Stimulated activated naive CD8-positive, alpha-beta T cell treated with anti-CD3 and anti-CD28 coated beads, Interleukin-15, Interleukin-2, amounts not matched to agents 100 ng/mL and 50 ng/mL, for 24 hours (primary cell): ENCODE measurements around the gene PPFIBP1.
"Not testable (repeated sequence)": the region's sequence is repeated elsewhere in the genome, so short reads cannot be mapped to it uniquely, and the experiment has no call there.

ENCODE experiments used
- H3K27ac Mint-ChIP-seq: one replicate; pipeline ENCODE4 v1.8.0; 2021; ENCODE audit warnings: mild to moderate bottlenecking, mixed read lengths
- H3K27me3 Mint-ChIP-seq: one replicate; pipeline ENCODE4 v1.8.0; 2021; ENCODE audit warnings: mixed read lengths
- H3K36me3 Mint-ChIP-seq: one replicate; pipeline ENCODE4 v1.8.0; 2021; ENCODE audit warnings: low read depth, mixed read lengths
- H3K4me1 Mint-ChIP-seq: one replicate; pipeline ENCODE4 v1.8.0; 2021; ENCODE audit warnings: low read depth, mixed read lengths
- H3K4me3 Mint-ChIP-seq: one replicate; pipeline ENCODE4 v1.8.0; 2021; ENCODE audit warnings: mild to moderate bottlenecking, mixed read lengths
- H3K9me3 Mint-ChIP-seq: one replicate; pipeline ENCODE4 v1.8.0; 2021; ENCODE audit warnings: mixed read lengths

PPFIBP1 gene

DNA sequence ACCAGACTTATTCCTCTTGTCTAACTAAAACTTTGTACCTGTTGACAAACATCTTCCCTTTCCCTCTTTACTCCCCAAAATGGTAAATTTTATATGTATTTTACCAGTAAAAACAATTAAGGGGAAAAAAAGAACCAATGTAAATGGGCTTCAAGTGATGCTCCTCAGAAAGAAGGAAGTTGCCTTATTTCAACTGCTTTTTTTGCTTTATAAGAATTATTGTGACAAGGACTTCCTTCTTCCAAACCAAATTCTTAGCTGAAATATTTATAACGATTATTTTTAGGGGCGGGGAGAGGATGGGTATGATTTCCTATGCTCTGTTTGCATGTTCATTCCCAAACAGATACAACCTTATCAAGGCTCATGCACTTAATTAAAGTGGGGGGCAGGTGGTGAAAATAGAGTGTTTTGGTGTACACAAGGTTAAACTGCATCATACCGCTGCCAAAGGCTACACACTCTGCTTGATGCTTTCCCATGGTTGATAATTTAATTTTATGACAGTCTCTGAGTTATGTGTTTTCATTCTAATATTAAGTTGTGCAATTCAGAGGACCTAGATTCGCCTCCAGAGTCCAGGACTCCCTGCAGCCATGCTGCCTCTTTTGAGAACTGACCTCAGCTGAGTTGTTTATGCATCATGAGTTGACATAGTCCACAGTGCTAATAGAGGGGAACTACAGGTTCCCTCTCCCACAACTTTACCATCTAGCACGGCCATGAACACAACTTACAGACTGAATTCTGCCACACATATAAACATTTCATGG lies 77.2 kb downstream of the PPFIBP1 start:
- peaks cover 19% of the 10 kb centered on the region for H3K9me3 Mint-ChIP-seq
- H3K36me3 Mint-ChIP-seq, H3K27me3 Mint-ChIP-seq, H3K4me1 Mint-ChIP-seq, H3K27ac Mint-ChIP-seq, H3K4me3 Mint-ChIP-seq: not testable (repeated sequence)

DNA sequence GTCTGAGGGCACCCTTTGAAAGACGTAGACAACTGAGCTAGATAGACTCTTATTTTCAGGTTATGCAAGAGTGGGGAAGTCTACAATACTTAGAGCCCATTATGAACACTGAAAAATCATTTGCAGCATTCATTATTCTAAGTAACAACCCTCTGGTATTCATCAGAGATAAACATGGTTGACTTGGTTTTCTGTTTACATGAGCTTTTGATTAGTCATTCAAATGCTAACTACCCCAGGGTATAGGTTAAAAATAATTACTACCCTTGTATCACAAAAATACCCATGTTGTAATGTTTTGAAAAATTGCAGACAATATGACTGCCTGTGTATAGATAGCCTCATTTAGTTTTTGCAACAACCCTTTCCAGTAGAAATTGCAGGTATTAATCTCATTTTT lies 78.5 kb downstream of the PPFIBP1 start:
- H3K36me3 Mint-ChIP-seq: peaks cover 4% of the 10 kb centered on the region
- no peak overlapping the region for H3K4me3 Mint-ChIP-seq
- peaks cover 15% of the 10 kb centered on the region for H3K9me3 Mint-ChIP-seq
- H3K27ac Mint-ChIP-seq: no peak overlapping the region
- no peaks in the 10 kb centered on the region for H3K27me3 Mint-ChIP-seq
- no peaks in the 10 kb centered on the region for H3K4me1 Mint-ChIP-seq

DNA sequence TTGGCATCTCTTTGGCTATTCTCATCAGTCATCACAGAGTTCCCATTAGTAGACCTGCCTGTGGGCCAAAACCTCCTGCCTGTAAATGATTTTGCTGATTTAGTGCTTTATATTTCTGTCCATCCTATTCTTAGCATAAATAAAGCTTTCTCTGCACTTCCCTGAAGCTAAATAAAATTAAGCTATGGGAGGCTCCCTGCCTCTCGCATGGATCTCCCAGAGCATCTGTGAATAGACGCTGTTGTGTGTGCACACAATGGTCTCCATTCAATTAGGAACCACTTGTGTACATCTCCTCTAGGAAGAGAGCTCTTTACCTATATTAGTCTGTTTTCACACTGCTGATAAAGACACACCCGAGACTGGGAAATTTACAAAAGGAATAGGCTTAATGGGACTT lies 80.4 kb downstream of the PPFIBP1 start:
- Mint-ChIP-seq H3K4me3 (no peak overlapping the region), H3K4me1 (no peaks in the 10 kb centered on the region), H3K9me3 (peaks cover 11% of the 10 kb centered on the region), H3K27ac (no peak overlapping the region), H3K27me3 (no peaks in the 10 kb centered on the region), H3K36me3 (no peaks in the 10 kb centered on the region)

DNA sequence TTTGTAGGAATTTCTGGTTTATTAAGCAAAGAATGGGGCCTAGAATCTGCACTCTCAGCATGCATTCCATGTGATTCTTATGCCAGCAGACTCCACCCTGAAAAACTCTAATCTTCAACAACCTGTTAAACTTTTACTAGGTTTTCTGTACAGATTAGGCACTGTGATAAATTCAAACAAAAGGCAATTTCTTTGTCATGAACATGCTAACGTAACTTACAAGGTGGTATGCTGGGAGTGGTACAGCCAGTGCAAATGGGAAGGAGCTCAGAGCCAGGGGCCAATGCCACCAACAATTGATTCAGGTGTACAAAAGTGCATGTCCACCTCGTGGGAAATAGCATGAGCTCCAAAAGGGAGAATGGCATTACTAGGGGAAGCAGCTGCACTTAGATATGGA lies 83.0 kb downstream of the PPFIBP1 start:
- peaks cover 11% of the 10 kb centered on the region for H3K9me3 Mint-ChIP-seq
- H3K27me3 Mint-ChIP-seq: no peaks in the 10 kb centered on the region
- H3K4me3 Mint-ChIP-seq: no peak overlapping the region
- no peaks in the 10 kb centered on the region for H3K36me3 Mint-ChIP-seq
- H3K4me1 Mint-ChIP-seq: no peaks in the 10 kb centered on the region
- H3K27ac Mint-ChIP-seq: no peak overlapping the region

DNA sequence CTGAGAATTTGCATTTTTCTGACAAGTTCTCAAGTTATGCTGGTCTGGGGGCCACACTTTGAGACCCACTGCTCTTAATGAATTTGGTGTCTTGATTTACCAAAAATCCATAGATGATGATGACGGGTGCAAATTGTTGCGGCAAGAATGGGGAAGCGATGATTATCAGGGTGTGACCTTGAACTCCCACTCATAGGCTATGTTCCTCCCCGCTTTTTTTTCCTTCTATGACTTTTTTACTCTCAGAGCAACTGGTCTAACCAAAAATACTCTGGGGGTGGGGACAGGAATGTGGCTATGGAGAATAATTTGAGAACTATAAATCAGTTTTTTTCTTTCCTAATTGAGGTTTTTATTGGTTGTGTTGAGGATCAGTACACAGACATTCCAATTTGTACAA lies 83.6 kb downstream of the PPFIBP1 start:
- Mint-ChIP-seq H3K27me3 (no peaks in the 10 kb centered on the region), H3K36me3 (no peaks in the 10 kb centered on the region), H3K4me1 (no peaks in the 10 kb centered on the region), H3K4me3 (no peak overlapping the region), H3K27ac (no peak overlapping the region), H3K9me3 (peaks cover 11% of the 10 kb centered on the region)

DNA sequence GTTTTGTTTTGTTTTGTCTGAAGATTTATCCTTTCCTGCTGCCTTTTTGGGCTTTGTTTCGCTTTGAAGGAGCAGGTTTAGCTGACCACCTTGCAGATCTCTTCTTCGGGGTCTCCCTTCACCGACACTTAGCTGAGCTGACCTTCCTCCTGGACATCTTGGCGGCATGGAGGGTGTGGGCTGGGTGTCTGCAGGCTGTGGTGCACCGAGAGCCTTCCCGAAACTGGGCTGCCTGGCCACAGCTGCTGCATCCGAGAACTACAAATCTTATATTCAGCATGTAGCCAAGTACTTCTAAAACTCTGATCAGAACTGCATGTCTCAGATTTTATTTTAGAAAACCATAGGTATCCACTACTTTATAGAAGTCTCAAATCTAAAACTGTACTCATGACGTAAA lies 84.9 kb downstream of the PPFIBP1 start:
- Mint-ChIP-seq H3K4me3 (no peak overlapping the region), H3K36me3 (no peaks in the 10 kb centered on the region), H3K4me1 (no peaks in the 10 kb centered on the region), H3K27ac (no peak overlapping the region), H3K9me3 (peaks cover 7% of the 10 kb centered on the region), H3K27me3 (no peaks in the 10 kb centered on the region)

DNA sequence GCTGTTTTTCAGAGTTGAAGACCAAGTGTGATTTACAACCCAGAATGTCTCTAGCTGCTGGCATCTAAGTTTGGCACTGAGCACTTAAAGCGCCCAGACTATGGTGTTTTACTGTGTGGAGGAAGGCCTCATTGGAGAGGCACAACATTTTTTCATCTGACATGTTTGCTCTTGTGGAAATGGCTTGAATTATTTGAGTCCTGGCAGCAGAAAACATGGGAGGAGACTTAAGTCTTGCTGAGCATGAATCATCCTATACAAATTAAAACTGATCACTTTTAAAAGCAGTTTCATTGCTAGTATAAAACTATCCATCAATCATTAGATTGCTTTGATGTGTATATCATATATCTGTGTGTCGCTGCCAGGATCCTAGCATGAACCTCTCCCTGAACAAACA lies 86.4 kb downstream of the PPFIBP1 start:
- Mint-ChIP-seq H3K9me3 (no peaks in the 10 kb centered on the region), H3K27me3 (no peaks in the 10 kb centered on the region), H3K36me3 (no peaks in the 10 kb centered on the region), H3K4me3 (no peak overlapping the region), H3K4me1 (no peaks in the 10 kb centered on the region), H3K27ac (no peak overlapping the region)

DNA sequence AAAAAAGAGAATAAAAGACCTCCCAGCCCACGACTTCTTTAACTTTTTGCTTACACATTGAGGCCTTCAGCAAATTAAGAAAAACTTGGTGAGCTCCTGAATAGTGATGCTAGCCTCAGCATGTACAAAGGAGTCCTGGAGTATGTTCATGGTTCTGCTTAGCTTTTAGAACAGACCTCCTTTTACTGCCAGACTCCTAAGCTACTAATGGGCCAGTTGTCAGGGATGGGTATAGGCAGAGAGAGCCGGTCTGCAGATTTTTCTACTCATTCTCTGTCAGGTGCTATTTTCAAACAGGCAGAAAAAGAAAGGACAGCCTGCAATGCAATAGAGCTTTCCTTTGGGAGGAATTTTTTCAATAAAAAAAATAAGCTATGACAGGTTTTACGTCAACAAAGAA lies 90.4 kb downstream of the PPFIBP1 start:
- no peak overlapping the region for H3K27ac Mint-ChIP-seq
- H3K4me3 Mint-ChIP-seq: no peak overlapping the region
- H3K4me1 Mint-ChIP-seq: peaks cover 12% of the 10 kb centered on the region
- H3K36me3 Mint-ChIP-seq: no peaks in the 10 kb centered on the region
- H3K9me3 Mint-ChIP-seq: no peaks in the 10 kb centered on the region
- no peaks in the 10 kb centered on the region for H3K27me3 Mint-ChIP-seq

DNA sequence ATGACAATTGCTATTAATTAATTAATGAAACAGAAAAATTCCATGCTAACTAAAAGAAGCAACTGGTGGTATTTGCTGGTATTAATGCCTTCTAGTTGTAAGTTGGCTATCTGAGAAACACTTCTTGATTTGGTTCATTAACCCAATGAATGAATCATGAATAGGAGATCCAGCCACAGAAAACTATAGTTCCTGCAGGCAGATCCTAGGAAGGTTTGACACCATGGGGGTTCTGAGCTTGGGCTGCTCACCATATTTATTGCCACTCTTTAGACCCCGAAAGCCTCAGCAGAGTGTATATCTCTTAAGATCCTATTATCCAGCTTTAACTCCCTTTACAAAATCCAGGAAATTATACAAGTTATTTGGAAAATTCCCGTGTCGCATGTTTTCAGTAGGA lies 90.9 kb downstream of the PPFIBP1 start:
- no peaks in the 10 kb centered on the region for H3K9me3 Mint-ChIP-seq
- H3K36me3 Mint-ChIP-seq: no peaks in the 10 kb centered on the region
- no peak overlapping the region for H3K4me3 Mint-ChIP-seq
- no peaks in the 10 kb centered on the region for H3K27me3 Mint-ChIP-seq
- no peak overlapping the region for H3K27ac Mint-ChIP-seq
- H3K4me1 Mint-ChIP-seq: peaks cover 16% of the 10 kb centered on the region

DNA sequence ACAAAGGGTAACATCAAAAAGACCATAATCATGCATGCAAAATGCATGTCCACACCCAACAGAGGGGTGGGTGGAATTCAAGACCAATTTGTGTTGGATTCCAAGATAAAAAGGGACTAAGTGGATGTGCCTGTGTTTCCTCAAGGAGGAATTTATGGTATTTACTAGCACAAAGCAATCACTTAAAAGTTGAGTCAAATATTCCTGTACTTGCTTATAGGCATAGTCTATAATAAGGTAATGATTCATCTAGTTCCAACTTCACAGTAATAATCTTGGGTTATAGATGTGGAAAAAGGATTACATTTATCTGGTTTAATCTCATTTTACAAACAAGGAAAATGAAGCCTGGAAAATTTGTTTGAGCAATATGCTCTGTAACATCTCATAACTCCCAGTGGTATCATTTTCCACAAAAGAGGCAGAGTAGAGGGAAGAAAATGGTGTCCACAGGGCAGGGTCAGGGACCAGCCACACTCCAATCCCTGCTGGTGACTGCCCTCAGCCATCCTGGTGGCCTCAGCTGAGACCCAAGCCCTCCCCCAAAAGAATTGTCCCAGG lies 91.4 kb downstream of the PPFIBP1 start:
- H3K36me3 Mint-ChIP-seq: no peaks in the 10 kb centered on the region
- no peak overlapping the region for H3K4me3 Mint-ChIP-seq
- no peaks in the 10 kb centered on the region for H3K9me3 Mint-ChIP-seq
- no peak overlapping the region for H3K27ac Mint-ChIP-seq
- peaks cover 21% of the 10 kb centered on the region for H3K4me1 Mint-ChIP-seq
- H3K27me3 Mint-ChIP-seq: no peaks in the 10 kb centered on the region

DNA sequence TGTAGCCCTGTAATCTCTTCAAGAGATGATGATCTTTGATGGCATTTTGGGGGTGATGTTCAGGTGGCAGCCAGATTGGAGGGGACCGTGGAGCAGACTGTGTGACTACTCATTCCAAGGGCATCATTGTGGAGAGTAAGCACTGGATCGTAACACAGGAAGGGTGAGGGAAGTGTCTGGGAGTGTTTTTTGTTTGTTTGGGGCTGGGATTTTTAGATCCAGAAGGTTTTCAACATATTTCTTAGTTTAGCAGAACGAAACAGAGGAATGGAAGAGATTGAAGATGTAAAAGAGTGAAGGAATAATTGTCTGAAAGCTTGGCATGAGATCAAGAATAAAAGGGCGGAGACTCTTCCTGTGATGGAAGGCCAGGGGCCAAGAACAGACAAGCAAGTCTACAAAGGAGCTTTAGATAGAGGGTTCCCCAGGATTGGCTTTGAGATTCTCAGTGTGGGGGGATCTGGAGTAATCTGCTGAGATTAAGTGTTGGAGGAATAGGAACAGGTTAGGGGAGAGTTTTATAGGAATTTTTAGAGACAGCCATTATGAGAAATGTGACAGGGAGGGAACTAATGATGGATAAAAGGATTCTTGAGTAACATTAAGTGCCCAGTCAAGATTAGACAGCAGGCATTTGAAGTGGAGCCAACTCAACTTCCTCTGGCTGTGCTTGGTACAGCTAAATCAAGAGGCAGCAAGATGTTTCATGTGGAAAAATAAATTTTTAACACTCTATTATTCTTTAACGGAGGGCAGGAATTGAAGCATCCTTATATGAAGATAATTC lies 92.5 kb downstream of the PPFIBP1 start:
- H3K27ac Mint-ChIP-seq: no peak overlapping the region
- peaks cover 21% of the 10 kb centered on the region for H3K4me1 Mint-ChIP-seq
- no peaks in the 10 kb centered on the region for H3K36me3 Mint-ChIP-seq
- H3K9me3 Mint-ChIP-seq: no peaks in the 10 kb centered on the region
- no peaks in the 10 kb centered on the region for H3K27me3 Mint-ChIP-seq
- no peak overlapping the region for H3K4me3 Mint-ChIP-seq

DNA sequence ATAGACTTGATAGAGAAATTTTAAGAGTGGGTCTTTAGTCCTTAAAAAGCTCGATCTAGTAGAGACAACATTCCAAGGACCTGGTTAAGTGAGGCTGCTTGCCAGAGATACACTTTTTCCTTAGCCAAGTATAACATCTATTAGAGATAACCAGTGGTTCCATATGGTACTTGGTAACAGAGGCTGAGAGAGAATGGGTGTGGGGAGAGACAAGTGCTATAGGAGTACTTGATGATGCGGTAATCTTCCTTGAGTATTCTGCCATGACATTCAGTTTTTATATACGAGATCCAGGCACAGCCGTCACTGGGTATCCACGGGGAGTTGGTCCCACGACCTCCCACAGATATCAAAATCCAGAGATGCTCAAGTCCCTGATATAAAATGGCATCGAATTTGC lies 94.8 kb downstream of the PPFIBP1 start:
- no peaks in the 10 kb centered on the region for H3K36me3 Mint-ChIP-seq
- no peak overlapping the region for H3K27ac Mint-ChIP-seq
- no peaks in the 10 kb centered on the region for H3K27me3 Mint-ChIP-seq
- no peaks in the 10 kb centered on the region for H3K9me3 Mint-ChIP-seq
- peaks cover 24% of the 10 kb centered on the region for H3K4me1 Mint-ChIP-seq
- no peak overlapping the region for H3K4me3 Mint-ChIP-seq

DNA sequence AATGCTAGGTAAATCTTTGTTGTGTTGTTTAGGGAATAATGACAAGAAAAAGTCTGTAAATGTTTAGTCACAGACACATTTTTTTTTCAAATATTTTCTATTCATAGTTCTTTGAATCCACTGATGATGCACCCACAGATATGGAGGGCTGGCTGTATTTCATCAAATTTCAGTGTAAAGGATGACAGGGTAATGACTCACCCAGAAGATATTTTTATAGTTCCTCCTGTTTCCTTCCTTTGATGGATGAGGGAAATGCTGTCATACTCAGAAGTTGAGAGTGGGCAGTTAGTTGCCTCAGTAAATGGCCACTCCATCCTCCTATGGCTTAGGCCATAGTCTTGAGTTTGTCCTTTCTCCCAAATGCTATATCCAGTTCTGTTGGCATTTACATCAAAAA lies 95.3 kb downstream of the PPFIBP1 start:
- Mint-ChIP-seq H3K4me3 (no peak overlapping the region), H3K9me3 (no peaks in the 10 kb centered on the region), H3K4me1 (peaks cover 25% of the 10 kb centered on the region), H3K27me3 (no peaks in the 10 kb centered on the region), H3K27ac (no peak overlapping the region), H3K36me3 (no peaks in the 10 kb centered on the region)

DNA sequence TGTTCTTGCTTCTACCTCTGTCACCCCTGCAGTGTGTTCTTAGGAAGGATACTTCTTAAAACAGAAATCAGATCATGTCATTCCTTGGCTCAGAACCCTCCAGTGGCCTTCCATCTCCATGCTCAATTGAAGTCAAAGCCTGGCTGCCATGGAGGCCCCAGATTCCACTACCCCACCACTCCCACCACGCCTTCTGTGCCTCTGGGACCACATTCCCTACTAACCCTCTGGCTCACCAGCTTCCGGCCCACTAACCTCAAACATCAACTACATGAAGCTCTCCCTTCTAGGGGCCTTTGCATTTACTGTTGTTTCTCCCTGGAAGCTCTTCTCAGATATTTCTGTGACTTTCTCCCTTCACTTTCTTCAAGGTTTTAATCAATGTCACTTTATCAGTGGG lies 96.1 kb downstream of the PPFIBP1 start:
- Mint-ChIP-seq H3K4me1 (peaks cover 25% of the 10 kb centered on the region), H3K36me3 (no peaks in the 10 kb centered on the region), H3K27me3 (no peaks in the 10 kb centered on the region), H3K4me3 (no peak overlapping the region), H3K27ac (no peak overlapping the region), H3K9me3 (no peaks in the 10 kb centered on the region)

DNA sequence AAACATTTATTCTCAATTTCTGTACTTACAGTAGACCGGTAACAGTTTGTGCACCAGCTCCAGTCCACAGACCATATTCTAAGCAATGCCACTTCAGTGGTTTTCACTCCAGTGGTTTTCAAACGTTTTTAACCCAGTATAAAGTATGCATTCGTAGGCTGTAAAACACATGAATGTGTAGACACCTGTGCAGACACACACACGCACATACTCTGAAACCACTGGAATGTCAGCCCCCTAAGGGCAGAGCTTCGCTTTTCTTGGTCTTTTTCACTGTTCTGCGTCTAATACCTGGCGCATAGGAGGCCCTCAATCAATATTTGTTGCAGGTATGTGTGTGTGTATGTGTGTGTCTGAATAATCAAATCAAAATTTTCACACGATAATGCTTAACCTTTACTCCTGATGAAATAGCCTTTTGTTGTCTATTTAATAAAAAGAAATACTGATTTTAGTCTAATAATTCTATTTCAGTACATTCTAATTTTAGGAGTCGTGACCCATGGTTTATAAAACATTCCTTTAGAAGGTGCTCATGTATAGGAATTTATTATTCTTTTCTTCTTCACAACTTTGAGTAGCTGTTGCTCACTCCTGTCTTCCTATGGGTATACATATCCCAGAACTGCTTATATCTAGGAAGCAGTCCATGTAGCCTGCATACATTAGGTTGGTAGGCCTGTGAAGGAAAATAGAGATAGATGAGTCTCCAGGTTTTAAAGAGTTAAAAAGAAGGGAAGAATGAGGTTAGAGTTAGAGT lies 98.6 kb downstream of the PPFIBP1 start:
- no peak overlapping the region for H3K27ac Mint-ChIP-seq
- H3K9me3 Mint-ChIP-seq: no peaks in the 10 kb centered on the region
- H3K4me3 Mint-ChIP-seq: no peak overlapping the region
- peaks cover 33% of the 10 kb centered on the region for H3K4me1 Mint-ChIP-seq
- H3K36me3 Mint-ChIP-seq: no peaks in the 10 kb centered on the region
- no peaks in the 10 kb centered on the region for H3K27me3 Mint-ChIP-seq
